ENCODE results near the gene KMT2C.

Gene KMT2C

DNA sequence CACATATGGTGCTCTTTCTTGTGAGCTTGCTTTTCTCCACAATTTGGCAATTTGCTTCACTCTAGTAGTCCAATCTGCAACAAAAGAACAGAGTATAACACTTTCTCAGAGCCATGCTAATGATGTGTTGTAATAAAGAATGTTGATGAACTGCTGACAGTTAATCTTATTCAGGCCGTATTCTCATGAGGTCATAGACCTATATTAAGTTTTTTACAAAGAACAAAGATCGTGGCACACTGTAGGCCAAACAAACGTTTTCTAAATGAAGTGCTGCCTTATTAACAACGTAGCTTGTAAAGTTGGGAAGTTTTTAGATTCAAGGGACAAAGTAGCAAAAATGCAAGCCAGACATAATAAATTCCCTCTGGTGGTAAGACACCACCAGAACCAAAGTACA, 250.2 kb downstream of the KMT2C start:
- no peaks in the 10 kb centered on the region for H3K9me2 ChIP-seq (ENCODE audit: low read depth, low read length)
- H3K4me3 ChIP-seq (ENCODE audit: low read depth, low read length, poor library complexity, severe bottlenecking), result no peak overlapping the region
- no peak overlapping the region for H3K4me2 ChIP-seq (ENCODE audit: low read length)
- no peaks in the 10 kb centered on the region for H3K4me1 ChIP-seq (ENCODE audit: insufficient read depth, low read length, severe bottlenecking)
- H3K36me3 ChIP-seq (ENCODE audit: insufficient read depth, low read length), result peaks cover 91% of the 10 kb centered on the region
- H4K20me1 ChIP-seq (ENCODE audit: insufficient read depth, low read length), result no peaks in the 10 kb centered on the region
- no peaks in the 10 kb centered on the region for H3K79me2 ChIP-seq (ENCODE audit: insufficient read depth, low read length)
- TF ChIP-seq, protein P1, sequence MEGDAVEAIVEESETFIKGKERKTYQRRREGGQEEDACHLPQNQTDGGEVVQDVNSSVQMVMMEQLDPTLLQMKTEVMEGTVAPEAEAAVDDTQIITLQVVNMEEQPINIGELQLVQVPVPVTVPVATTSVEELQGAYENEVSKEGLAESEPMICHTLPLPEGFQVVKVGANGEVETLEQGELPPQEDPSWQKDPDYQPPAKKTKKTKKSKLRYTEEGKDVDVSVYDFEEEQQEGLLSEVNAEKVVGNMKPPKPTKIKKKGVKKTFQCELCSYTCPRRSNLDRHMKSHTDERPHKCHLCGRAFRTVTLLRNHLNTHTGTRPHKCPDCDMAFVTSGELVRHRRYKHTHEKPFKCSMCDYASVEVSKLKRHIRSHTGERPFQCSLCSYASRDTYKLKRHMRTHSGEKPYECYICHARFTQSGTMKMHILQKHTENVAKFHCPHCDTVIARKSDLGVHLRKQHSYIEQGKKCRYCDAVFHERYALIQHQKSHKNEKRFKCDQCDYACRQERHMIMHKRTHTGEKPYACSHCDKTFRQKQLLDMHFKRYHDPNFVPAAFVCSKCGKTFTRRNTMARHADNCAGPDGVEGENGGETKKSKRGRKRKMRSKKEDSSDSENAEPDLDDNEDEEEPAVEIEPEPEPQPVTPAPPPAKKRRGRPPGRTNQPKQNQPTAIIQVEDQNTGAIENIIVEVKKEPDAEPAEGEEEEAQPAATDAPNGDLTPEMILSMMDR (IDR thresholded peaks at IDR 0.05; ENCODE audit: low read length), result no peak
- no peak for TF ChIP-seq EZH2 (IDR thresholded peaks at IDR 0.05; ENCODE audit: borderline replicate concordance, low read length)
- H2AFZ ChIP-seq (ENCODE audit: low read length), result no peak overlapping the region
- H3K9me3 ChIP-seq (ENCODE audit: low read length), result no peaks in the 10 kb centered on the region
- H3K27me3 ChIP-seq (ENCODE audit: insufficient read depth, low read length), result no peaks in the 10 kb centered on the region
- H3K27ac ChIP-seq (ENCODE audit: low read depth, low read length, poor library complexity, severe bottlenecking), result no peak overlapping the region
- no peaks in the 10 kb centered on the region for H3F3A ChIP-seq (ENCODE audit: insufficient read depth, low read length)
- no peak overlapping the region for H3K9ac ChIP-seq (ENCODE audit: low read length)

DNA sequence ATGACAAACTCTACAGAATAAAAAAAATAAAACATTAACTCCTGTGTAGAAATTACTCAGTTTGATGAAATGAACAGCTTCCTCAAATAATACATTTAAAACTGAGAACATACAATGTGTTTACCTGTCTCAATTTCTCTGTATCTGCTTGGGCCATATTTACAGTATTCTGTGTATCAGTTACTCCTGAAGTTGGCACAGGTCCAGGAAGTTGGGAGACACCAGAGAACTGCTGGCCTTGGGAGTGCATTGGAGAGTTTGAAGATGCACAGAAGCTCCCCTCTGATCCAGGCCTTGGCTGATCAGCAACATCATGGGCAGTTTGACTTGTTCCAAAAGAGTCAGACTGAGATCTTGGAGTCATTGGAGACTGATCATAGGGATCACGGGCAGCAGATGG, 255.2 kb downstream of the KMT2C start:
- Histone ChIP-seq H3K9ac (ENCODE audit: low read length) (no peak overlapping the region), H3K4me3 (ENCODE audit: low read depth, low read length, poor library complexity, severe bottlenecking) (no peak overlapping the region), H2AFZ (ENCODE audit: low read length) (no peak overlapping the region)

GRCh38 chr7:152180048-152180447, 255.8 kb downstream of the KMT2C start:
- no peaks in the 10 kb centered on the region for H3K9me2 ChIP-seq (ENCODE audit: low read depth, low read length)
- no peaks in the 10 kb centered on the region for H3F3A ChIP-seq (ENCODE audit: insufficient read depth, low read length)
- no peak overlapping the region for H2AFZ ChIP-seq (ENCODE audit: low read length)
- no peak overlapping the region for H3K4me2 ChIP-seq (ENCODE audit: low read length)
- H4K20me1 ChIP-seq (ENCODE audit: insufficient read depth, low read length), result no peaks in the 10 kb centered on the region
- no peak overlapping the region for H3K27ac ChIP-seq (ENCODE audit: low read depth, low read length, poor library complexity, severe bottlenecking)
- no peaks in the 10 kb centered on the region for H3K79me2 ChIP-seq (ENCODE audit: insufficient read depth, low read length)
- H3K9ac ChIP-seq (ENCODE audit: low read length), result no peak overlapping the region
- TF ChIP-seq, protein P1 (IDR thresholded peaks at IDR 0.05; ENCODE audit: low read length), result no peak
- no peak for TF ChIP-seq EZH2 (IDR thresholded peaks at IDR 0.05; ENCODE audit: borderline replicate concordance, low read length)
- no peaks in the 10 kb centered on the region for H3K4me1 ChIP-seq (ENCODE audit: insufficient read depth, low read length, severe bottlenecking)
- H3K27me3 ChIP-seq (ENCODE audit: insufficient read depth, low read length), result no peaks in the 10 kb centered on the region
- H3K36me3 ChIP-seq (ENCODE audit: insufficient read depth, low read length), result peaks cover 89% of the 10 kb centered on the region
- no peak overlapping the region for H3K4me3 ChIP-seq (ENCODE audit: low read depth, low read length, poor library complexity, severe bottlenecking)
- no peaks in the 10 kb centered on the region for H3K9me3 ChIP-seq (ENCODE audit: low read length)

More for the DNA sequence above, 255.2 kb downstream of the KMT2C start:
- H3K79me2 ChIP-seq (ENCODE audit: insufficient read depth, low read length), result no peaks in the 10 kb centered on the region
- TF ChIP-seq EZH2 (IDR thresholded peaks at IDR 0.05; ENCODE audit: borderline replicate concordance, low read length), result no peak
- TF ChIP-seq, protein P1 (IDR thresholded peaks at IDR 0.05; ENCODE audit: low read length), result no peak
- H3K4me2 ChIP-seq (ENCODE audit: low read length), result no peak overlapping the region
- H3F3A ChIP-seq (ENCODE audit: insufficient read depth, low read length), result no peaks in the 10 kb centered on the region
- H3K27me3 ChIP-seq (ENCODE audit: insufficient read depth, low read length), result no peaks in the 10 kb centered on the region
- no peaks in the 10 kb centered on the region for H3K4me1 ChIP-seq (ENCODE audit: insufficient read depth, low read length, severe bottlenecking)
- no peak overlapping the region for H3K27ac ChIP-seq (ENCODE audit: low read depth, low read length, poor library complexity, severe bottlenecking)
- no peaks in the 10 kb centered on the region for H3K9me2 ChIP-seq (ENCODE audit: low read depth, low read length)
- no peaks in the 10 kb centered on the region for H3K9me3 ChIP-seq (ENCODE audit: low read length)
- peaks cover 91% of the 10 kb centered on the region for H3K36me3 ChIP-seq (ENCODE audit: insufficient read depth, low read length)
- H4K20me1 ChIP-seq (ENCODE audit: insufficient read depth, low read length), result no peaks in the 10 kb centered on the region
